OCI-LY3 (cell line): ENCODE results near the gene ZNF407.

Experiments used
- H2AFZ ChIP-seq: fragments of 200-600, 300-600 bp; shearing (Covaris generic); 2 replicates; pipeline ENCODE4 v1.6.0; 2014; ENCODE audit warnings: antibody characterized with exemption, low read depth, low read length
- H3K27ac ChIP-seq: fragments of 200-600, 300-600 bp; sonication (generic); 2 replicates; pipeline ENCODE4 v1.5.1; 2014; ENCODE audit warnings: mild to moderate bottlenecking, low read length, moderate library complexity, mixed read lengths
- H3K27me3 ChIP-seq: fragments of 200-600, 300-600 bp; sonication (generic); 2 replicates; pipeline ENCODE4 v1.6.1; 2014; ENCODE audit warnings: low read depth, low read length, mixed read lengths
- H3K36me3 ChIP-seq: fragments of 200-600, 300-600 bp; sonication (generic); replicated peaks from 2 replicates; pipeline ENCODE3; 2014; ENCODE audit warnings: low read depth, low read length, mixed read lengths
- H3K4me1 ChIP-seq: fragments of 300-600, 200-600 bp; sonication (generic); 2 replicates; pipeline ENCODE4 v1.6.1; 2014; ENCODE audit warnings: low read length, mixed read lengths
- H3K4me2 ChIP-seq: fragments of 200-600, 300-600 bp; sonication (generic); 2 replicates; pipeline ENCODE4 v1.6.1; 2014; ENCODE audit warnings: low read length, mixed read lengths
- H3K4me3 ChIP-seq: fragments of 300-600, 200-600 bp; sonication (generic); 2 replicates; pipeline ENCODE4 v1.5.1; 2014; ENCODE audit warnings: antibody characterized with exemption, mild to moderate bottlenecking, low read length, moderate library complexity
- H3K79me2 ChIP-seq: fragments of 300-600, 200-600 bp; shearing (Covaris generic); 2 replicates; pipeline ENCODE4 v1.6.1; 2014; ENCODE audit warnings: mild to moderate bottlenecking, low read length, mixed read lengths
- H3K9ac ChIP-seq: fragments of 300-600, 200-600 bp; shearing (Covaris generic); 2 replicates; pipeline ENCODE4 v1.6.0; 2014; ENCODE audit warnings: mild to moderate bottlenecking, low read length, moderate library complexity
- H3K9me3 ChIP-seq: fragments of 200-600, 300-600 bp; shearing (Covaris generic); 2 replicates; pipeline ENCODE4 v1.6.1; 2014; ENCODE audit warnings: low read length, mixed read lengths; ENCODE audit not compliant: insufficient read depth
- H4K20me1 ChIP-seq: fragments of 200-600, 300-600 bp; sonication (generic); 2 replicates; pipeline ENCODE4 v1.6.1; 2016; ENCODE audit warnings: low read length, mixed read lengths; ENCODE audit not compliant: insufficient read depth
- EZH2phosphoT487 ChIP-seq: fragments of 200-600 bp; shearing (Covaris generic); IDR thresholded peaks from 2 replicates; pipeline ENCODE4 v1.6.1; 2018; ENCODE audit warnings: antibody characterized with exemption, mixed run types, low read depth
- TF ChIP-seq, protein P1 (sequence below): fragments of 200-600, 300-600 bp; sonication (generic); IDR thresholded peaks from 2 replicates; pipeline ENCODE4 v1.5.1; 2014; ENCODE audit warnings: antibody characterized with exemption, low read length, low read depth

Gene ZNF407

DNA sequence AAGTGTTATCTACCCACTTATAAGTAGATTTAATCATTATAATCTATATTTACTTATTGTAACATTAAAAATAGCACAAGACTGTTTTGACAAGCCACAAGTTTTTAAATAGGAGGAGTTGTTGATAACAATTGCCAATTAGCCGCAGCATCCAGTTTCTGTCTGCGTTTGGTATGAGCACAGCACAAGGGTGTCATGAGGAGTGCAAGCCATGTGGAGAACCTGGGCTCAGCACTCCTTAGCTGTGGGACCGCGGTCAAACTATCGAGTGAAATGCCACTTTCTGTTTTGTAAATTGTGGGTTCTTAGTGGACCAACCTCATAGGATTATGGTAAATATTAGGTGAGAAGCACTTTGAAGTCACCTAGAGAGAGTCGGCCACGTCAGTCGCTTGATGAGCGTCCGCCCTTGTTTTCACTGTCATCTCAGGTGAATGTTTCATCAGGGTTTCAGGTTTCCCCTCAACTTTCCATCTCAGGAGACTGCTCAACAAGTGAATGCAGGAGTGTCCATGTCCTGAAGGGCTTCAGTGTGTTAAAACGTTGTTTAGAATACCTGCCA lies 294.5 kb downstream of the ZNF407 start:
- H3K79me2 ChIP-seq: no peaks in the 10 kb centered on the region
- H3K4me3 ChIP-seq: no peak overlapping the region
- no peaks in the 10 kb centered on the region for H3K9me3 ChIP-seq
- H3K4me1 ChIP-seq: no peaks in the 10 kb centered on the region
- TF ChIP-seq EZH2phosphoT487: no peak
- TF ChIP-seq, protein P1, sequence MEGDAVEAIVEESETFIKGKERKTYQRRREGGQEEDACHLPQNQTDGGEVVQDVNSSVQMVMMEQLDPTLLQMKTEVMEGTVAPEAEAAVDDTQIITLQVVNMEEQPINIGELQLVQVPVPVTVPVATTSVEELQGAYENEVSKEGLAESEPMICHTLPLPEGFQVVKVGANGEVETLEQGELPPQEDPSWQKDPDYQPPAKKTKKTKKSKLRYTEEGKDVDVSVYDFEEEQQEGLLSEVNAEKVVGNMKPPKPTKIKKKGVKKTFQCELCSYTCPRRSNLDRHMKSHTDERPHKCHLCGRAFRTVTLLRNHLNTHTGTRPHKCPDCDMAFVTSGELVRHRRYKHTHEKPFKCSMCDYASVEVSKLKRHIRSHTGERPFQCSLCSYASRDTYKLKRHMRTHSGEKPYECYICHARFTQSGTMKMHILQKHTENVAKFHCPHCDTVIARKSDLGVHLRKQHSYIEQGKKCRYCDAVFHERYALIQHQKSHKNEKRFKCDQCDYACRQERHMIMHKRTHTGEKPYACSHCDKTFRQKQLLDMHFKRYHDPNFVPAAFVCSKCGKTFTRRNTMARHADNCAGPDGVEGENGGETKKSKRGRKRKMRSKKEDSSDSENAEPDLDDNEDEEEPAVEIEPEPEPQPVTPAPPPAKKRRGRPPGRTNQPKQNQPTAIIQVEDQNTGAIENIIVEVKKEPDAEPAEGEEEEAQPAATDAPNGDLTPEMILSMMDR: no peak
- no peak overlapping the region for H2AFZ ChIP-seq
- no peak overlapping the region for H3K4me2 ChIP-seq
- H3K27me3 ChIP-seq: no peaks in the 10 kb centered on the region
- no peak overlapping the region for H3K9ac ChIP-seq
- no peaks in the 10 kb centered on the region for H3K36me3 ChIP-seq
- no peak overlapping the region for H3K27ac ChIP-seq
- H4K20me1 ChIP-seq: no peaks in the 10 kb centered on the region

DNA sequence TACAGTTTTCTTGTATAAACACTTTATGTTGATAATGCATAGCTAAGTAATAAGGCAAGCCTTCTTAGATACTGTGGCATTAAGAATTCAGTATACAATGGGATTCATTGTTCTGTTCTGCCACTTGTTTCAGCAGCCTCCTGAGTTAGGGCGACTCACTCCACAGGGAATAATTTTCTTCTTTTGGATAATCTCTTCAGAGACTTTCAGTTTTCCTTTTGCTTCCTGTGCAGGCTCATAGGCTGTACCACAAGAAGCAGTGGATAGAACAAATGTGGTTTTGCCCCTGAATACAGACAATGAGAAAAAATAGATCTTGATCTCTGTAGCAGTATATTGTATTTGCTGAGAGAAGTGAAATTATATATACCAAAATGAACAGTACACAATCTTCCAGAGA lies 298.0 kb downstream of the ZNF407 start:
- no peak overlapping the region for H3K4me2 ChIP-seq
- no peaks in the 10 kb centered on the region for H3K4me1 ChIP-seq
- no peaks in the 10 kb centered on the region for H3K79me2 ChIP-seq
- no peak overlapping the region for H3K27ac ChIP-seq
- H2AFZ ChIP-seq: no peak overlapping the region
- H3K36me3 ChIP-seq: no peaks in the 10 kb centered on the region
- H3K4me3 ChIP-seq: no peak overlapping the region
- H4K20me1 ChIP-seq: no peaks in the 10 kb centered on the region
- H3K27me3 ChIP-seq: no peaks in the 10 kb centered on the region
- TF ChIP-seq, protein P1: no peak
- TF ChIP-seq EZH2phosphoT487: no peak
- no peak overlapping the region for H3K9ac ChIP-seq
- H3K9me3 ChIP-seq: no peaks in the 10 kb centered on the region

DNA sequence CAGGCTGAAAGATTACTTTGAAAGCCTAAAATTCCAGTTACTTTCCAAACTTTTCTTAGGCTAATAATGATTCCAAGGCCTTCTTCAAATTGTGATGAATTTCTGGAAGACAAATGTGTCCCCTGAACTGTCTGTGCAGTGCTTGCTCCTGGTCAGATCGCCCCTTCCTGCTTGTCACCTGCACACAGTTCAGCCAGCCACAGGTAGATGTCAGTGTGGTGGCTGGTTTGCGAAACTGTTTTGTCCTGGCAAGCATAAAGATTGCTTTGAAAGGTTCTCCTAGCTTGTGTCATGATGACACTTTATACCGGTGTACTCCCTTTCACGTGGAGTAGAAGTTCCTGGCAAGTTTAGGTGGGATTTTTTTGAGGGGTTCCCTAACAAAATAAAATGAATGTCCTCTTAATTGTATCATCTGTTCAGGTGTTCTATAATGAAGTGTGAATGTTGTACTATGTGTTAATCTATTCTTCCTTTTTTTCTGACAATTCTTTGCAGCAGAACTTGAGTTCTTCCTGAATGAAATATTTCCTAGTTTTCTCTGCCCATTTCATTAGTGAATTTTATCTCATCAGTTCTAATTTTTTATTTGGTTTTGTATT lies 298.8 kb downstream of the ZNF407 start:
- Histone ChIP-seq H3K4me3 (no peak overlapping the region), H3K36me3 (no peaks in the 10 kb centered on the region), H3K4me1 (no peaks in the 10 kb centered on the region), H3K27me3 (no peaks in the 10 kb centered on the region), H3K4me2 (no peak overlapping the region), H3K27ac (no peak overlapping the region), H3K9me3 (no peaks in the 10 kb centered on the region), H4K20me1 (no peaks in the 10 kb centered on the region), H2AFZ (no peak overlapping the region), H3K9ac (no peak overlapping the region), H3K79me2 (no peaks in the 10 kb centered on the region)
- no peak for TF ChIP-seq EZH2phosphoT487
- TF ChIP-seq, protein P1: peak; percentile 93

DNA sequence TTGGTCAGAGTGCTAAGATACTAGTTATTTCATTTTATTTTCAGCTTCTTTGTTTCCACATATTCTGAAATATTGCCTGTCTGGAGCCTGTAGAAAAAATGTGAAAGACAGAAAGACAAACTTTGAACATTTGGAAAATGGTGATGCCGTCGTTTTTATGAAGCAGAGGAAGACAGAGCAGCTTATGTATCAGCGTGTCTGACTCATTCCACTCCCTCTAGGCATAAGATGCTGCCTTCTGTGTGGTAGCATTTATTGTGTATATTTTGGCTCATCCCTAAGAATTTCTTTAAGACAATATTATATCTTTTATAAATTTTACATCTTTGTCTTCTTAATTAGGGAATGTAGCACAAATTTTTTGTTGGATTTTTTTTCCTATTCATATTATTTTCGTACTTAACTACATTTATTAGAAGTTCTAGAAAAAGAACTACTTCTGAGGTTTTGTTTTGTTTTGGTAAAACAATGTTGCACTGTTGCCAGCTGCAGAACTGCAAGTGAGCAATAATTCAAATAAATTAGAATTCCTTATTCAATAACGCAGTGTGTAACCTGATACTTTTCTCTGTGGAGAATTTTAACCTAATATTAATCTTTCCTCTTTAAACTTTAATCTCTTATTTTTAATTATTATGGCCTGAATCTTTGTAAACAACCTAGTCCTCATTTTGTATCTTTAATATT lies 300.4 kb downstream of the ZNF407 start:
- Histone ChIP-seq H3K4me3 (no peak overlapping the region), H3K27ac (no peak overlapping the region), H3K9ac (no peak overlapping the region), H4K20me1 (no peaks in the 10 kb centered on the region), H3K36me3 (no peaks in the 10 kb centered on the region), H3K9me3 (no peaks in the 10 kb centered on the region), H3K79me2 (no peaks in the 10 kb centered on the region), H2AFZ (no peak overlapping the region), H3K4me2 (no peak overlapping the region), H3K27me3 (no peaks in the 10 kb centered on the region), H3K4me1 (no peaks in the 10 kb centered on the region)
- TF ChIP-seq, protein P1: no peak
- TF ChIP-seq EZH2phosphoT487: no peak
